Neural progenitor cell (in vitro differentiated cells): Measurements from ENCODE around the gene ITSN1.

Experiments
- CTCF ChIP-seq: fragments of 200-600 bp; sonication (generic); IDR thresholded peaks from 2 replicates; pipeline ENCODE4 v1.5.1; 2017; ENCODE audit warnings: antibody characterized with exemption, mild to moderate bottlenecking
- EZH2phosphoT487 ChIP-seq: fragments of 200-600 bp; sonication (generic); IDR thresholded peaks from 2 replicates; pipeline ENCODE4 v1.6.1; 2017; ENCODE audit warnings: antibody characterized with exemption

- TF ChIP-seq CTCF (no peak), EZH2phosphoT487 (no peak)
Measured at GRCh38 chr21:33687634-33688033, 45.3 kb downstream of the ITSN1 start.
